MM.1S (cell line): Measurements from ENCODE around the gene TMOD1.

Experiments used
- DNase-seq: peaks from one replicate; pipeline ENCODE4 v3.0.0-alpha.2; 2015
- H2AFZ ChIP-seq: fragments of 300-600 bp; sonication (generic); 2 replicates; pipeline ENCODE4 v1.6.0; 2016; ENCODE audit warnings: antibody characterized with exemption, low read length
- H3F3A ChIP-seq: fragments of 300-600 bp; sonication (generic); 2 replicates; pipeline ENCODE4 v1.6.1; 2016; ENCODE audit warnings: mild to moderate bottlenecking, antibody characterized with exemption, low read length, moderate library complexity, mixed read lengths; ENCODE audit not compliant: insufficient read depth
- H3K27ac ChIP-seq: fragments of 300-600 bp; sonication (generic); 2 replicates; pipeline ENCODE4 v1.5.1; 2016; ENCODE audit warnings: mild to moderate bottlenecking, low read length
- H3K27me3 ChIP-seq: fragments of 300-600 bp; sonication (generic); replicated peaks from 2 replicates; pipeline ENCODE4 v1.6.0; 2016; ENCODE audit warnings: low read length; ENCODE audit not compliant: insufficient read depth
- H3K36me3 ChIP-seq: fragments of 300-600 bp; sonication (generic); replicated peaks from 2 replicates; pipeline ENCODE4 v1.6.1; 2016; ENCODE audit warnings: mild to moderate bottlenecking, low read length, mixed read lengths; ENCODE audit not compliant: insufficient read depth
- H3K4me1 ChIP-seq: fragments of 300-600 bp; sonication (generic); 2 replicates; pipeline ENCODE4 v1.6.1; 2016; ENCODE audit warnings: low read length, mixed read lengths
- H3K4me2 ChIP-seq: fragments of 300-600 bp; sonication (generic); 2 replicates; pipeline ENCODE4 v1.6.0; 2016; ENCODE audit warnings: low read depth, low read length
- H3K4me3 ChIP-seq: fragments of 300-600 bp; sonication (generic); 2 replicates; pipeline ENCODE4 v1.5.1; 2016; ENCODE audit warnings: low read length, mixed read lengths
- H3K79me2 ChIP-seq: fragments of 300-600 bp; sonication (generic); 2 replicates; pipeline ENCODE4 v1.6.1; 2016; ENCODE audit warnings: mixed run types, low read length, mixed read lengths
- H3K9ac ChIP-seq: fragments of 300-600 bp; sonication (generic); 2 replicates; pipeline ENCODE4 v1.6.1; 2016; ENCODE audit warnings: low read length, mixed read lengths
- H3K9me2 ChIP-seq: fragments of 300-600 bp; sonication (generic); replicated peaks from 2 replicates; pipeline ENCODE4 v1.6.1; 2016; ENCODE audit warnings: mild to moderate bottlenecking, low read length, mixed read lengths; ENCODE audit not compliant: insufficient read depth
- H3K9me3 ChIP-seq: fragments of 300-600 bp; sonication (generic); replicated peaks from 2 replicates; pipeline ENCODE4 v1.6.1; 2016; ENCODE audit warnings: mild to moderate bottlenecking, low read length, mixed read lengths; ENCODE audit not compliant: insufficient read depth
- H4K20me1 ChIP-seq: fragments of 300-600 bp; sonication (generic); 2 replicates; pipeline ENCODE4 v1.6.1; 2016; ENCODE audit warnings: mild to moderate bottlenecking, low read length, moderate library complexity, mixed read lengths; ENCODE audit not compliant: insufficient read depth
- CTCF ChIP-seq: fragments of 300-600 bp; sonication (generic); IDR thresholded peaks from 2 replicates; pipeline ENCODE4 v1.5.1; 2016; ENCODE audit warnings: antibody characterized with exemption, low read length, mixed read lengths
- EZH2 ChIP-seq: fragments of 300-600 bp; sonication (generic); optimal IDR thresholded peaks from 2 replicates; pipeline ENCODE3; 2017; ENCODE audit warnings: low read depth, mild to moderate bottlenecking, antibody characterized with exemption, low read length, mixed read lengths
- EZH2phosphoT487 ChIP-seq: fragments of 300-600 bp; sonication (generic); IDR thresholded peaks from 2 replicates; pipeline ENCODE4 v1.6.1; 2018; ENCODE audit warnings: antibody characterized with exemption, low read length

TMOD1 gene

DNA sequence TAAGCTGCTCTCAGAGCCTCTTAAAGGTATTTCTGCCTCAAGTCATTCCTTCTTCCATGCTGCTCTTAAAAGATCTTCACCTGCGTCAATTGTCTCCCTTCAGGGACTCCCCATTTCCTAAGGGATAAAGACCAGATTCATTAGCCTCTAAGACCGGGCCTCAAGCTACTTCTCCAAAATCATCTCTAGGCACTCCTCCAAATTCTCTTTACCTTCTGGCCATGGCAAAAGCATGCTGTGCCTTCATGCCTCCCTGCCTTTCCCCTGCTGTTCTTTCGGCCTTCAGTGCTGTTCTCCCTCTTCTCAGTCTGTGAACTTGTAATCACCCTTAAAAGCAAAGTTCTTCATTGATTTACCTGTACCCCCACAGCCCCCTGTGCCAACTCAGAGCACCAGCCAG, 4.4 kb downstream of the TMOD1 start:
- Histone ChIP-seq H3K4me2 (no peak overlapping the region), H3K4me3 (no peak overlapping the region), H3F3A (peaks cover 5% of the 10 kb centered on the region; the same call in 1 of the 2 replicates), H3K79me2 (no peaks in the 10 kb centered on the region; the same call in 1 of the 2 replicates), H3K9me3 (no peaks in the 10 kb centered on the region), H3K4me1 (peaks cover 5% of the 10 kb centered on the region; the same call in 1 of the 2 replicates), H2AFZ (no peak overlapping the region), H3K9ac (no peak overlapping the region), H3K36me3 (no peaks in the 10 kb centered on the region), H3K27ac (no peak overlapping the region), H3K9me2 (no peaks in the 10 kb centered on the region), H4K20me1 (no peaks in the 10 kb centered on the region), H3K27me3 (no peaks in the 10 kb centered on the region)
- TF ChIP-seq EZH2 (no peak), CTCF (no peak), EZH2phosphoT487 (no peak)
- no peak for DNase-seq

GRCh38 chr9:97506306-97506705, 4.8 kb downstream of the TMOD1 start:
- peaks cover under 1% of the 10 kb centered on the region; the same call in 1 of the 2 replicates for H3F3A ChIP-seq
- H3K4me1 ChIP-seq: peaks cover 9% of the 10 kb centered on the region
- H3K4me2 ChIP-seq: no peak overlapping the region
- H3K36me3 ChIP-seq: no peaks in the 10 kb centered on the region
- no peaks in the 10 kb centered on the region for H3K27me3 ChIP-seq
- no peaks in the 10 kb centered on the region for H3K9me3 ChIP-seq
- H3K27ac ChIP-seq: no peak overlapping the region
- no peak overlapping the region for H3K4me3 ChIP-seq
- no peak overlapping the region for H3K9ac ChIP-seq
- H2AFZ ChIP-seq: no peak overlapping the region
- DNase-seq: no peak
- no peaks in the 10 kb centered on the region for H4K20me1 ChIP-seq
- H3K9me2 ChIP-seq: no peaks in the 10 kb centered on the region
- H3K79me2 ChIP-seq: no peaks in the 10 kb centered on the region; the same call in 1 of the 2 replicates
- TF ChIP-seq CTCF: no peak
- TF ChIP-seq EZH2phosphoT487: no peak
- TF ChIP-seq EZH2: no peak

DNA sequence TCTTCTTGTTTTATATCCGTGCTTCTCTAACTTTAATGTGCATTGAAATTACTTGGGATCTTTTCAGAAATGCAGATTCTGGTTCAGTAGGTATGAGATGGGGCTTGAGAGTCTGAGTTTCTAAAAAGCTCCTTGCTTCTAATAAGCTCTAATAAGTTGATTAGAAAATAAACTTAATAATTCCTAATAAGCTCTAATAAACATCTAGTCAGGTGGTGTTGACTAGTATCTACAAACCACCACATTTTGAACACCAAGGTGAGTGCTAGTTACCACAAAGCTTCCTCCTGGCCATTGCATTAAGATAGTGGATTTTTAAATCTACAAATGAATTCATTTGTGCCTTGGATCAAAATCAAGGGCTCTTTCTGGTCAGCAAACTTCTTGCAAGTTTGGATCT, 5.3 kb downstream of the TMOD1 start:
- no peak for DNase-seq
- no peaks in the 10 kb centered on the region for H3K27me3 ChIP-seq

More for the DNA sequence above, 5.3 kb downstream of the TMOD1 start:
- no peak overlapping the region for H3K4me2 ChIP-seq
- H3K36me3 ChIP-seq: no peaks in the 10 kb centered on the region
- H3K9ac ChIP-seq: no peak overlapping the region
- no peaks in the 10 kb centered on the region; the same call in 1 of the 2 replicates for H3K79me2 ChIP-seq
- H3K4me3 ChIP-seq: no peak overlapping the region
- peaks cover 13% of the 10 kb centered on the region for H3K4me1 ChIP-seq
- H3K9me3 ChIP-seq: no peaks in the 10 kb centered on the region
- H4K20me1 ChIP-seq: no peaks in the 10 kb centered on the region
- no peaks in the 10 kb centered on the region for H3K9me2 ChIP-seq
- no peak for TF ChIP-seq EZH2
- no peak for TF ChIP-seq EZH2phosphoT487
- no peak for TF ChIP-seq CTCF
- H3F3A ChIP-seq: no peaks in the 10 kb centered on the region
- no peak overlapping the region for H3K27ac ChIP-seq
- H2AFZ ChIP-seq: no peak overlapping the region
